ENCODE data around the gene UBE2R2. TPM values are rescaled to one million over a fixed set of nuclear protein-coding genes. Genes with fewer than 3 reads are reported as not detected.
A peak's percentile ranks its signal among the peaks of the same experiment; 100 is the strongest.

Gene UBE2R2
- polyA plus RNA-seq, 10 donors, result 36.4 to 47.4 (median 41.6) TPM

- no peak for DNase-seq
These were observed 61.9 kb downstream of the UBE2R2 start for GRCh38 chr9:33878691-33879366.

- DNase-seq, result no peak
These were observed 63.5 kb downstream of the UBE2R2 start for GRCh38 chr9:33880211-33881089.

- no peak for DNase-seq
These were observed 64.7 kb downstream of the UBE2R2 start for GRCh38 chr9:33881635-33882034.

GRCh38 chr9:33884856-33885701 is 68.1 kb downstream of the UBE2R2 start:
- peak; percentile 32 to 72 (median 55) for DNase-seq

GRCh38 chr9:33885948-33886347 is 69.0 kb downstream of the UBE2R2 start:
- no peak for DNase-seq

GRCh38 chr9:33893861-33894260 is 76.9 kb downstream of the UBE2R2 start:
- DNase-seq, result no peak

GRCh38 chr9:33894316-33894715 is 77.4 kb downstream of the UBE2R2 start:
- DNase-seq, result no peak

- no peak for DNase-seq
These were observed 86.3 kb downstream of the UBE2R2 start for GRCh38 chr9:33903157-33903780.

GRCh38 chr9:33905137-33905536 is 88.2 kb downstream of the UBE2R2 start:
- no peak for DNase-seq

GRCh38 chr9:33906769-33907168 is 89.8 kb downstream of the UBE2R2 start:
- DNase-seq, result no peak

- DNase-seq, result no peak
These were observed 90.4 kb downstream of the UBE2R2 start for GRCh38 chr9:33907347-33907746.

GRCh38 chr9:33908114-33908513 is 91.2 kb downstream of the UBE2R2 start:
- no peak for DNase-seq

- no peak for DNase-seq
These were observed 91.8 kb downstream of the UBE2R2 start for GRCh38 chr9:33908749-33909148.

GRCh38 chr9:33913541-33913940 is 96.6 kb downstream of the UBE2R2 start:
- no peak for DNase-seq

GRCh38 chr9:33914887-33915628 is 98.1 kb downstream of the UBE2R2 start:
- no peak for DNase-seq

- DNase-seq, result no peak
These were observed 100.1 kb downstream of the UBE2R2 start for GRCh38 chr9:33917036-33917435.

- DNase-seq, result no peak
These were observed 102.4 kb downstream of the UBE2R2 start for GRCh38 chr9:33919276-33919897.

- DNase-seq, result no peak
These were observed 105.3 kb downstream of the UBE2R2 start for GRCh38 chr9:33921967-33922895.

- DNase-seq, result no peak
These were observed 106.1 kb downstream of the UBE2R2 start for GRCh38 chr9:33923079-33923478.
